CD4-positive, alpha-beta memory T cell (primary cell): ENCODE data around the gene ODF2. TPM values are rescaled to one million over a fixed set of nuclear protein-coding genes. Genes with fewer than 3 reads are reported as not detected.
"Not testable (repeated sequence)": the region's sequence is repeated elsewhere in the genome, so short reads cannot be mapped to it uniquely, and the experiment has no call there.

Experiments
- CTCF ChIA-PET: fragments of 350-600 bp; sonication (Branson Sonifier 250); formaldehyde crosslinking; loops from one replicate; lab custom pipeline; 2021; ENCODE audit warnings: inconsistent platforms; ENCODE audit not compliant: partially characterized antibody; lab: Charles Lee
- POLR2A ChIA-PET: fragments of 350-600 bp; sonication (Branson Sonifier 250); formaldehyde crosslinking; loops from one replicate; lab custom pipeline; 2021; ENCODE audit not compliant: partially characterized antibody; lab: Charles Lee
- DNase-seq, 5 donors: peaks; one replicate each; pipeline versions ENCODE4 v3.0.0 to v3.0.0-alpha.2; 2020 to 2022; ENCODE audit warnings: mixed read lengths in 1 of 5
- H3K27ac ChIP-seq: one replicate; pipeline ENCODE4 v1.7.0; 2013; ENCODE audit warnings: low read depth, low read length
- H3K27me3 ChIP-seq: 2 replicates; pipeline ENCODE4 v1.7.0; 2013; ENCODE audit warnings: mild to moderate bottlenecking, low read length, moderate library complexity; ENCODE audit not compliant: insufficient read depth
- H3K36me3 ChIP-seq: 2 replicates; pipeline ENCODE4 v1.7.0; 2013; ENCODE audit warnings: mild to moderate bottlenecking, low read length, moderate library complexity; ENCODE audit not compliant: insufficient read depth
- H3K4me1 ChIP-seq: 2 replicates; pipeline ENCODE4 v1.7.0; 2013; ENCODE audit warnings: mild to moderate bottlenecking, low read length, moderate library complexity; ENCODE audit not compliant: insufficient read depth
- H3K4me3 ChIP-seq, 2 donors: one replicate each; pipeline ENCODE4 v1.7.0; 2013; ENCODE audit warnings: low read length in 2 of 2, mild to moderate bottlenecking in 1 of 2
- H3K9me3 ChIP-seq, 2 donors: one replicate each; pipeline ENCODE4 v1.7.0; 2013; ENCODE audit warnings: low read length in 2 of 2, control low read depth in 1 of 2; ENCODE audit not compliant: control insufficient read depth in 1 of 2
- H3K27ac Mint-ChIP-seq, 7 donors: one replicate each; pipeline ENCODE4 v1.8.0; 2020 to 2021; ENCODE audit warnings: mixed read lengths in 7 of 7, mild to moderate bottlenecking in 6 of 7, inconsistent platforms in 3 of 7, moderate library complexity in 3 of 7
- H3K27me3 Mint-ChIP-seq, 2 donors: one replicate each; pipeline ENCODE4 v1.8.0; 2020 to 2021; ENCODE audit warnings: mixed read lengths in 2 of 2
- H3K36me3 Mint-ChIP-seq, 2 donors: one replicate each; pipeline ENCODE4 v1.8.0; 2020 to 2021; ENCODE audit warnings: mixed read lengths in 2 of 2, inconsistent platforms in 1 of 2, mild to moderate bottlenecking in 1 of 2
- H3K4me1 Mint-ChIP-seq, 4 donors: one replicate each; pipeline ENCODE4 v1.8.0; 2020 to 2021; ENCODE audit warnings: mixed read lengths in 4 of 4, mild to moderate bottlenecking in 1 of 4
- H3K4me3 Mint-ChIP-seq, 8 donors: one replicate each; pipeline ENCODE4 v1.8.0; 2020 to 2021; ENCODE audit warnings: mixed read lengths in 8 of 8, mild to moderate bottlenecking in 7 of 8, moderate library complexity in 6 of 8, inconsistent platforms in 3 of 8
- H3K9me3 Mint-ChIP-seq, 8 donors: one replicate each; pipeline ENCODE4 v1.8.0; 2020 to 2021; ENCODE audit warnings: mixed read lengths in 8 of 8, mild to moderate bottlenecking in 5 of 8, inconsistent platforms in 3 of 8, moderate library complexity in 1 of 8
- intact Hi-C: fragments of 100-400 bp; cut with micrococcal nuclease; formaldehyde crosslinking; loops from one replicate; pipeline ENCODE4 v1.15.1; 2023
- polyA plus RNA-seq, 2 donors: library from polyadenylated mRNA; unstranded; fragments of 300-500 nt; fragmentation: Illumina TruSeq; gene quantifications; one replicate each; pipeline ENCODE4 v1.2.3, GENCODE V29; 2021
- total RNA-seq, 2 experiments: library from RNA; stranded (reverse); gene quantifications; one replicate each; pipeline ENCODE4 v1.2.3, GENCODE V29; 2021

Gene ODF2
- total and polyA plus RNA-seq, 4 experiments from 2014 or later, result 10.0 to 33.6 (median 28.5) TPM

DNA sequence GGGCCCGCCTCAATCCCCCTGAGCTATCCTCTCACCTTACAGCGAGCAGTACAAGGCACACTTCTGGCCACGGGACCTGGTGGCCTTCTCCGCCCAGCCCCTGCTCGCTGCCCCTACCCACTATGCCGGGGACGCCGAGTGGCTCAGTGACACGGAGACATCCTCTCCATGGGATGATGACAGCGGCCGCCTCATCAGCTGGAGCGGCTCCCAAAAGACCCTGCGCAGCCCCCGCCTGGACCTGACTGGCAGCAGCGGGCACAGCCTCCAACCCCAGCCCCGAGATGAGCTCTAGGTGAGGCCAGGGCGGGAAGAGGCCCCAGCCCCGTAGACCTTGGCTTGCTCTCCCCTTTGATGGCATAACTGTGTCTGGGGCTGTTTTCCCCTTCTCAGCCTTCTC lies 20.2 kb upstream of the ODF2 start:
- H3K27ac Mint-ChIP-seq, result no peak overlapping the region
- no peak overlapping the region for H3K4me3 ChIP-seq
- CTCF ChIA-PET, result no interaction called here
- H3K4me3 Mint-ChIP-seq, result no peak overlapping the region
- H3K9me3 ChIP-seq, result no peaks in the 10 kb centered on the region
- H3K27ac ChIP-seq, result no peak overlapping the region
- H3K36me3 Mint-ChIP-seq, result no peaks in the 10 kb centered on the region
- no peak for DNase-seq
- POLR2A ChIA-PET, result no interaction called here
- no peaks in the 10 kb centered on the region for H3K36me3 ChIP-seq
- no peaks in the 10 kb centered on the region for H3K27me3 Mint-ChIP-seq
- H3K27me3 ChIP-seq, result no peaks in the 10 kb centered on the region
- peaks cover 0 to 11% (median 3%) of the 10 kb centered on the region in 4 donors for H3K4me1 Mint-ChIP-seq
- H3K4me1 ChIP-seq, result peaks cover 7% of the 10 kb centered on the region
- no peaks in the 10 kb centered on the region for H3K9me3 Mint-ChIP-seq
- intact Hi-C loops, result no loop called here

- Mint-ChIP-seq H3K27me3 (no peaks in the 10 kb centered on the region), H3K36me3 (no peaks in the 10 kb centered on the region), H3K9me3 (no peaks in the 10 kb centered on the region), H3K4me3 (peak overlapping the region in 1 of 8 donors; percentile 10), H3K27ac (peak overlapping the region in 1 of 7 donors; percentile 23), H3K4me1 (peaks cover 0 to 11% (median 3%) of the 10 kb centered on the region in 4 donors)
- ChIA-PET POLR2A (interaction anchor here (0.9 to 1.2 kb wide), 3 partner anchors 17 to 114 kb away, joined by 3 read pairs; partner anchors contain the start of genes ODF2 and SPTAN1), CTCF (interaction anchor here (0.9 to 3.1 kb wide), 20 partner anchors 9 to 105 kb away, joined by 3 to 13 read pairs (median 4); partner anchors contain the start of genes ODF2 and URM1)
- H3K36me3 ChIP-seq, result no peaks in the 10 kb centered on the region
- DNase-seq, result peak; percentile 60 to 76 (median 66)
- H3K27me3 ChIP-seq, result no peaks in the 10 kb centered on the region
- no peaks in the 10 kb centered on the region for H3K9me3 ChIP-seq
- intact Hi-C loops, result loop anchor here (1.0 kb wide), 1 partner anchor 18 kb away; the partner anchor contains the start of gene ODF2
- H3K27ac ChIP-seq, result no peak overlapping the region
- H3K4me3 ChIP-seq, result no peak overlapping the region
- H3K4me1 ChIP-seq, result peaks cover 7% of the 10 kb centered on the region
Measured at GRCh38 chr9:128438343-128439109, 17.3 kb upstream of the ODF2 start.

DNA sequence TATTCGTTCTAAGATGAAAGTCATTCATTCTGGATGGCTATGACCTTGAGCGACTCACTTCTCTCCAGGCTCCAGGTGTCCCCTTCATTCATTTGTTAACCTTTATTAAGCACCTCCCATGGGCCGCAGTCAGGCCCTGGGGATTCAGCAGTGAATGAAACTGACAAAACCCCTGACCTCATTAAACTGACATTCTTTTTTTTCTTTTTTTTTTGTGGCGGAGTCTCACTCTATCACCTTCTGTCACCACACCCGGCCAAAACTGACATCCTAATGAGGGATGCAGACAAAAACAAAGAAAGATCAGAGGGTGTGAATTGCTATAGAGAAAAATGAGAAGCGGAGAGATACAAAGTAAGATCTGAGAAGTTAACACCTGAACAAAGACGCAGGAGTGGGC lies 16.5 kb upstream of the ODF2 start:
- H3K9me3 Mint-ChIP-seq, result no peaks in the 10 kb centered on the region
- intact Hi-C loops, result no loop called here
- H3K4me1 Mint-ChIP-seq, result peaks cover 0 to 11% (median 3%) of the 10 kb centered on the region in 4 donors
- H3K27ac Mint-ChIP-seq, result no peak overlapping the region
- no peak overlapping the region for H3K4me3 ChIP-seq
- POLR2A ChIA-PET, result interaction anchor here (0.9 to 1.2 kb wide), 3 partner anchors 16 to 113 kb away, joined by 3 read pairs; partner anchors contain the start of genes ODF2 and SPTAN1
- no peak overlapping the region for H3K27ac ChIP-seq
- H3K27me3 ChIP-seq, result no peaks in the 10 kb centered on the region
- no peaks in the 10 kb centered on the region for H3K36me3 Mint-ChIP-seq
- H3K4me3 Mint-ChIP-seq, result no peak overlapping the region
- peaks cover 7% of the 10 kb centered on the region for H3K4me1 ChIP-seq
- H3K27me3 Mint-ChIP-seq, result no peaks in the 10 kb centered on the region
- no peaks in the 10 kb centered on the region for H3K9me3 ChIP-seq
- CTCF ChIA-PET, result interaction anchor here (0.9 to 3.1 kb wide), 17 partner anchors 8 to 105 kb away, joined by 3 to 13 read pairs (median 4); no protein-coding TSS in a partner anchor
- DNase-seq, result no peak
- no peaks in the 10 kb centered on the region for H3K36me3 ChIP-seq

- ChIA-PET POLR2A (interaction anchor here (0.6 kb wide), 1 partner anchor 20 kb away, joined by 3 read pairs; no protein-coding TSS in a partner anchor), CTCF (interaction anchor here (1.0 to 2.9 kb wide), 3 partner anchors 17 to 80 kb away, joined by 3 to 16 read pairs (median 8); no protein-coding TSS in a partner anchor)
- Mint-ChIP-seq H3K27ac (no peak overlapping the region), H3K4me3 (no peak overlapping the region), H3K4me1 (peaks cover 0 to 11% (median 3%) of the 10 kb centered on the region in 4 donors), H3K27me3 (no peaks in the 10 kb centered on the region), H3K36me3 (no peaks in the 10 kb centered on the region), H3K9me3 (no peaks in the 10 kb centered on the region)
- peaks cover 7% of the 10 kb centered on the region for H3K4me1 ChIP-seq
- no peaks in the 10 kb centered on the region for H3K36me3 ChIP-seq
- H3K4me3 ChIP-seq, result no peak overlapping the region
- H3K27ac ChIP-seq, result no peak overlapping the region
- no peak for DNase-seq
- no peaks in the 10 kb centered on the region for H3K9me3 ChIP-seq
- H3K27me3 ChIP-seq, result no peaks in the 10 kb centered on the region
- intact Hi-C loops, result no loop called here
Measured at GRCh38 chr9:128442150-128442549, 13.7 kb upstream of the ODF2 start.

DNA sequence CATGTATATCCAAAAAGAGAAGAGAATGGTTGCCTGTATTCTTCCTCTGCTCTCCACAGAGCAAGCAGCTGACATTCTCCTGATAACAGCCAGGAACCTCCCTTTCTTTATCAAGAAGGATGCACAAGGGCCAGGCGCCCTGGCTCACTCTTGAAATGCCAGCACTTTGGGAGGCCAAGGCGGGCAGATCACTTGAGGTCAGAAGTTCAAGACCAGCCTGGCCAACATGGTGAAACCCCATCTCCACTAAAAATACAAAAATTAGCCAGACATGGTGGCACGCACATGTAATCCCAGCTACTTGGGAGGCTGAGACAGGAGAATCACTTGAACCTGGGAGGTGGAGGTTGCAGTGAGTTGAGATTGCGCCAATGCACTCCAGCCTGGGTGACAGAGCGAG lies 9.3 kb upstream of the ODF2 start:
- intact Hi-C loops, POLR2A ChIA-PET, H3K27me3 ChIP-seq, H3K4me3 ChIP-seq, H3K27me3 Mint-ChIP-seq, H3K36me3 ChIP-seq, H3K36me3 Mint-ChIP-seq, H3K9me3 Mint-ChIP-seq, H3K9me3 ChIP-seq, H3K27ac Mint-ChIP-seq, H3K27ac ChIP-seq, H3K4me1 ChIP-seq, DNase-seq, H3K4me3 Mint-ChIP-seq, H3K4me1 Mint-ChIP-seq: not testable (repeated sequence)
- CTCF ChIA-PET, result interaction anchor here (0.9 to 1.5 kb wide), 2 partner anchors 8 to 27 kb away, joined by 3 to 6 read pairs; no protein-coding TSS in a partner anchor

DNA sequence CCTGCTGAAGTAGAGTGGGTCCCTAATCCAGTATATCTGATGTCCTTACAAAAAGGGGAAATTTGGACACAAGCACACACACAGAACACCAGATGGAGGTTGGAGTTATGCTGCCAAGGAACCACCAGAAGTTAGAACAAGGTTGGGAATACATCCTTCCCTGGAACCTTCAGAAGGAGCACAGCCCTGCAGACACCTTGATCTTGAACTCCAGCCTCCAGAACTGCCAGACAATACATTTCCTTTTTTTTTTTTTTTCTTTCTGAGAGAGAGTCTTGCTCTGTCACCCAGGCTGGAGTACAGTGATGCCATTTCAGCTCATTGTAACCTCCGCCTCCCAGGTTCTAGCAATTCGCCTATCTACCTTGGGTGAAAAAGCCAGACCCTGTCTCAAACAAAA lies 7.1 kb upstream of the ODF2 start:
- CTCF ChIA-PET, result interaction anchor here (0.7 kb wide), 1 partner anchor 88 kb away, joined by 4 read pairs; no protein-coding TSS in a partner anchor
- Mint-ChIP-seq H3K27me3 (no peaks in the 10 kb centered on the region), H3K4me1 (no peaks in the 10 kb centered on the region), H3K4me3 (no peak overlapping the region), H3K27ac (no peak overlapping the region), H3K9me3 (no peaks in the 10 kb centered on the region), H3K36me3 (no peaks in the 10 kb centered on the region)
- no peak overlapping the region for H3K4me3 ChIP-seq
- intact Hi-C loops, result no loop called here
- no peak for DNase-seq
- H3K4me1 ChIP-seq, result no peaks in the 10 kb centered on the region
- H3K36me3 ChIP-seq, result no peaks in the 10 kb centered on the region
- POLR2A ChIA-PET, result no interaction called here
- no peaks in the 10 kb centered on the region for H3K9me3 ChIP-seq
- no peak overlapping the region for H3K27ac ChIP-seq
- H3K27me3 ChIP-seq, result no peaks in the 10 kb centered on the region

DNA sequence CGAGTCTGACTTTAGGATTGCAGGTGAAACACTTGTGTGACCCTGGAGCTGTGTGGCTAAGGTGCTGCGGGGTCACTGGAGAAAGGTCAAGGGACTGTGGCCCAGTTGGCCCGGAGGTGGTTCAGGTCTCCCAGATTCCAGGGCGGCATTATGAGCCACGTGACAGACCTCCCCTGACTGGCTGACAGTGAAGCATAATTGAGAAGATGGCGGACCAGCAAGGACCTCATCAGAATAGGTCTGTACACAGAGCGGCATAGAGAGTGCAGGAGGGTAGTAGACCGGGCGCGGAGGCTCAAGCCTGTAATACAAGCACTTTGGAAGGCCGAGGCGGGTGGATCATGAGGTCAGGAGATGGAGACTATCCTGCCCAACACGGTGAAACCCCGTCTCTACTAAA lies 815 bp upstream of the ODF2 start:
- H3K4me1 Mint-ChIP-seq, result peaks cover 4 to 22% (median 14%) of the 10 kb centered on the region in 4 donors
- no peaks in the 10 kb centered on the region for H3K27me3 ChIP-seq
- no peak overlapping the region for H3K4me3 ChIP-seq

More for the DNA sequence above, 815 bp upstream of the ODF2 start:
- Histone ChIP-seq H3K9me3 (no peaks in the 10 kb centered on the region), H3K36me3 (peaks cover 1% of the 10 kb centered on the region), H3K27ac (no peak overlapping the region), H3K4me1 (peaks cover 12% of the 10 kb centered on the region)
- no peak for DNase-seq
- H3K27me3 Mint-ChIP-seq, result no peaks in the 10 kb centered on the region
- intact Hi-C loops, result loop anchor here (5.0 kb wide), 1 partner anchor 317 kb away; the partner anchor contains the start of gene ZER1
- POLR2A ChIA-PET, result interaction anchor here (0.9 to 1.3 kb wide), 5 partner anchors 16 to 104 kb away, joined by 3 to 7 read pairs (median 4); partner anchors contain the start of genes GLE1, SPTAN1 and URM1
- CTCF ChIA-PET, result interaction anchor here (1.1 kb wide), 1 partner anchor 35 kb away, joined by 4 read pairs; no protein-coding TSS in a partner anchor
- H3K27ac Mint-ChIP-seq, result peak overlapping the region in 6 of 7 donors; percentile 29 to 91 (median 84)
- peaks cover 1 to 8% of the 10 kb centered on the region in 2 donors for H3K36me3 Mint-ChIP-seq
- no peaks in the 10 kb centered on the region for H3K9me3 Mint-ChIP-seq
- peak overlapping the region; percentile 7 to 76 (median 50) for H3K4me3 Mint-ChIP-seq
